Measurements from ENCODE around the gene ANKS3. TPM values are rescaled to one million over a fixed set of nuclear protein-coding genes. Genes with fewer than 3 reads are reported as not detected.

ANKS3 gene
- total and polyA plus RNA-seq, 2 donors from 2014 or later, result 20.7 to 27.6 TPM

DNA sequence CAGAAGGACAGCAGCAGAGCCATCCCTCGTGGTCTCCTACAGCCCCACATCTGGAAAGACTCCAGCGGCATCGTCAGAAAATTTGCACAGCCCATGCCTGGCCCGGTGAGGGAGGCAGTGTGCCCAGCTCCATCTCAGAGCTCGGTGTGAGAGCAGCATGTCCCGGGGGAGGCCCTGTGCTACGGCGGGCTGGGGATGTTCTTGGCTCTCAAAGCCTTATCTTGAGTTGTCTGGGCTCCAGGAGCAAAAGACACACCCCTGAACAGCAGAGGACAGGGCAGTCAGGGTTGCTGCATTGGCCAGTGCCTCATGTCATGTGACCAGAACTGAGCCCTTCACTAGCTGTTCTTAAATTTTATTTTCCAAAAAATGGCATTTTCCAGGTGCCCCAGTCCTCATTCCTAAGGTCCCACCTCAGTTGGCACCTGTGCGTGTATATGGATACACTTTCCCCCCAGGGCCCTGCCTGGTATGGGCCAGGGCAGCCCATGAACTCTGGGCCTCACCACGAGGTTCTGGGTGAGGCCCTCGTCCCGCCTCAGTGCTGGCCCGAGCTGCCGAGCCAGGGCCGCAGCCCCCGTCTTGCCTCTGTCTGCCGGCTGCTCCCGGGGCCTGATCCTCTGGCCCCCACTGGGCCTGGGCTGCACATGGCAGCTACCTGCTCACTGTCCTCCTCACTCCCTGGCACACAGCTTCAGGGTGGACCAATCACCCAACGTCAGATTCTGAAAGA, 37.7 kb downstream of the ANKS3 start:
- H3K27me3 ChIP-seq (ENCODE audit: control insufficient read depth, insufficient read depth, low read length), result no peaks in the 10 kb centered on the region
- peaks cover 3 to 33% (median 16%) of the 10 kb centered on the region in 3 donors for H3K36me3 ChIP-seq (ENCODE audit: control insufficient read depth in 2 of 3, insufficient read depth in 3 of 3, low read length in 3 of 3)
- H3K4me1 ChIP-seq (ENCODE audit: control insufficient read depth in 2 of 3, insufficient read depth in 2 of 3, low read depth in 1 of 3, low read length in 3 of 3), result peaks cover 0 to 34% (median 3%) of the 10 kb centered on the region in 3 donors
- intact Hi-C loops (cut with DNase I), result no loop called here
- no peak overlapping the region for H3K4me3 ChIP-seq (ENCODE audit: low read length in 3 of 3)
- no peak overlapping the region for H3K27ac ChIP-seq (ENCODE audit: low read depth in 2 of 2, low read length in 2 of 2)
- DNase-seq (no peak), FAIRE-seq (no peak)
- TF ChIP-seq, protein P1, sequence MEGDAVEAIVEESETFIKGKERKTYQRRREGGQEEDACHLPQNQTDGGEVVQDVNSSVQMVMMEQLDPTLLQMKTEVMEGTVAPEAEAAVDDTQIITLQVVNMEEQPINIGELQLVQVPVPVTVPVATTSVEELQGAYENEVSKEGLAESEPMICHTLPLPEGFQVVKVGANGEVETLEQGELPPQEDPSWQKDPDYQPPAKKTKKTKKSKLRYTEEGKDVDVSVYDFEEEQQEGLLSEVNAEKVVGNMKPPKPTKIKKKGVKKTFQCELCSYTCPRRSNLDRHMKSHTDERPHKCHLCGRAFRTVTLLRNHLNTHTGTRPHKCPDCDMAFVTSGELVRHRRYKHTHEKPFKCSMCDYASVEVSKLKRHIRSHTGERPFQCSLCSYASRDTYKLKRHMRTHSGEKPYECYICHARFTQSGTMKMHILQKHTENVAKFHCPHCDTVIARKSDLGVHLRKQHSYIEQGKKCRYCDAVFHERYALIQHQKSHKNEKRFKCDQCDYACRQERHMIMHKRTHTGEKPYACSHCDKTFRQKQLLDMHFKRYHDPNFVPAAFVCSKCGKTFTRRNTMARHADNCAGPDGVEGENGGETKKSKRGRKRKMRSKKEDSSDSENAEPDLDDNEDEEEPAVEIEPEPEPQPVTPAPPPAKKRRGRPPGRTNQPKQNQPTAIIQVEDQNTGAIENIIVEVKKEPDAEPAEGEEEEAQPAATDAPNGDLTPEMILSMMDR (IDR thresholded peaks at IDR 0.05; ENCODE audit: borderline replicate concordance, extremely low read depth, insufficient read depth), result no peak
- no peaks in the 10 kb centered on the region for H3K9me3 ChIP-seq (ENCODE audit: control insufficient read depth in 2 of 3, insufficient read depth in 1 of 3, low read length in 3 of 3)
- no peak overlapping the region for H3K9ac ChIP-seq (ENCODE audit: low read length in 3 of 3)

DNA sequence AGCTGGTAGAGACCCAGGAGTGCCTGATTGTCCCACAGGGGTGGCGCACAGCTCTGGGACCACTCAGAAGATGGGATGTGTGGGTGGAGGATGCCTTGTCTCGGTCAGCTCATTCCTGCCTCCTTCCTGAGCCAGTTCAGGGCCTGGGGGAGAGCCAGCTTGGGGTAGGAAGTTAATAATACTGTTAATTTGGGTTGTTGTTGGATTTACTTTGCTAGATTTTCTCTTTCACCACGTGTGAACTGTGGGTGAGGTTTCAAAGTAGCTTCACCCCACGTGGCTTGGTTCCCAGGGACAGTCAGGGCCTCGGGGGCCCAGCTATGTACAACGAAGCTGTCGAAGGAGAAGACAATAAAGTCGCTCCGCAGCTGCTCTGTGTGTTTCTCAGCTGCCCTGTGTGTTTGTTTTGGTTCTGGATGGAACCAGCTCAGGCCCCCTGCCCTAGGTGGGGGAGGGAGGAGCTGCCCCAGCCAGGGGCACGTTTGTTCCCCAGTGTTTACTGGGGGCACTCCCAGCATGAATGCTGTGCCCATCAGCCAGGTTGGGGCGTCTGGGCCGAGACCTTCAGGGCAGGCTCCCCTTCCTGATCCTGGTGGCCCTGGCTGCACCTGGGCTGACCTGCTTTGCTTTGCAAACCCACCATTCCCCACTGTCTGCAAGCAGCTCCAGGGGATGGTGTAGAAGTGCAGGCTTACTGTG, 38.4 kb downstream of the ANKS3 start:
- peaks cover 3 to 28% (median 14%) of the 10 kb centered on the region in 3 donors for H3K36me3 ChIP-seq (ENCODE audit: control insufficient read depth in 2 of 3, insufficient read depth in 3 of 3, low read length in 3 of 3)
- TF ChIP-seq, protein P1 (IDR thresholded peaks at IDR 0.05; ENCODE audit: borderline replicate concordance, extremely low read depth, insufficient read depth), result no peak
- FAIRE-seq, result no peak
- intact Hi-C loops (cut with DNase I), result no loop called here
- H3K27ac ChIP-seq (ENCODE audit: low read depth in 2 of 2, low read length in 2 of 2), result no peak overlapping the region
- no peaks in the 10 kb centered on the region for H3K9me3 ChIP-seq (ENCODE audit: control insufficient read depth in 2 of 3, insufficient read depth in 1 of 3, low read length in 3 of 3)
- no peak for DNase-seq
- H3K9ac ChIP-seq (ENCODE audit: low read length in 3 of 3), result no peak overlapping the region
- peaks cover 0 to 34% (median 3%) of the 10 kb centered on the region in 3 donors for H3K4me1 ChIP-seq (ENCODE audit: control insufficient read depth in 2 of 3, insufficient read depth in 2 of 3, low read depth in 1 of 3, low read length in 3 of 3)
- no peak overlapping the region for H3K4me3 ChIP-seq (ENCODE audit: low read length in 3 of 3)
- H3K27me3 ChIP-seq (ENCODE audit: control insufficient read depth, insufficient read depth, low read length), result no peaks in the 10 kb centered on the region

DNA sequence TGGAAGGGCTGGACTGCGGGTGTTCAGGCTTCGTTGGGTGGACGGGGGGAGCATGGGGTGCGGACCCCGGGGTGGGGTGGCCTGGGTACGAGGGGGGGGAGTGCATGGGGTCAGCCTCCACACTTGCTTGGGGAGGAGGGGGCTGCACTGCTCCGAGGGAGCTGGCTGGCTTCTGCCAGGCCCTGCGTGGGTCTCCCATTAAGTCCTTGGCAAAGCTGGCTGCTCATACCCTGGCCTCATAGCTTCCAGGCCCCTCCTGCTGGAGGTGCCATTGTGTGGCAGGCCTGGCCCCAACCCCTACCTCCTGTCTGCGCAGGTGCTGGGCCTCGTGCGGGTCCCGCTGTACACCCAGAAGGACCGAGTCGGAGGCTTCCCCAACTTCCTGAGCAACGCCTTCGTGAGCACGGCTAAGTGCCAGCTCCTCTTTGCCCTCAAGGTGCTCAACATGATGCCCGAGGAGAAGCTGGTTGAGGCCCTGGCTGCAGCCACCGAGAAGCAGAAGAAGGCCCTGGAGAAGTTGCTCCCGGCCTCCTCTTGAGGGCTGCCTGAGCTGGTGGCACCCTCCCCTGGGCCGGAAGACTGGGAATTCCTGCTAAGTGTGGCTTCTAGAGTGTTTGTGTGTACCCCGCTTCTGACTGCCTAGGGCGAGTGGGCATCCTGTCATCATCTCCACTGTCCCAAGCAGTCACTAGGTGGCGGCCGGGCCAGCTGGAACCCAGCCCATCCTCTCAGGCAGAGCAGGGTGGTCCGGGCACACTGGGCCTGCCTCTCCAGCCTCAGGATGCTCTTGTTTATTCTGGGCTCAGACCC, 39.2 kb downstream of the ANKS3 start:
- intact Hi-C loops (cut with DNase I), result no loop called here
- peak overlapping the region in 1 of 3 donors; percentile 7 for H3K9ac ChIP-seq (ENCODE audit: low read length in 3 of 3)
- no peaks in the 10 kb centered on the region for H3K27me3 ChIP-seq (ENCODE audit: control insufficient read depth, insufficient read depth, low read length)

More for the DNA sequence above, 39.2 kb downstream of the ANKS3 start:
- TF ChIP-seq, protein P1 (IDR thresholded peaks at IDR 0.05; ENCODE audit: borderline replicate concordance, extremely low read depth, insufficient read depth), result no peak
- Histone ChIP-seq H3K9me3 (ENCODE audit: control insufficient read depth in 2 of 3, insufficient read depth in 1 of 3, low read length in 3 of 3) (no peaks in the 10 kb centered on the region), H3K36me3 (ENCODE audit: control insufficient read depth in 2 of 3, insufficient read depth in 3 of 3, low read length in 3 of 3) (peaks cover 2 to 24% (median 10%) of the 10 kb centered on the region in 3 donors), H3K4me3 (ENCODE audit: low read length in 3 of 3) (peak overlapping the region in 2 of 3 donors; percentile 34 to 77), H3K27ac (ENCODE audit: low read depth in 2 of 2, low read length in 2 of 2) (peak overlapping the region in 1 of 2 donors; percentile 11), H3K4me1 (ENCODE audit: control insufficient read depth in 2 of 3, insufficient read depth in 2 of 3, low read depth in 1 of 3, low read length in 3 of 3) (peaks cover 0 to 34% (median 3%) of the 10 kb centered on the region in 3 donors)
- no peak for FAIRE-seq
- DNase-seq, result peak in 2 of 5 donors; percentile 60 to 81
